Stimulated activated CD4-positive, alpha-beta T cell treated with anti-CD3 and anti-CD28 coated beads, Interleukin-4, amount 100 ng/mL, for 1 hour (primary cell): ENCODE data around the gene FLRT3.

Experiments used
- DNase-seq: peaks from one replicate; pipeline ENCODE4 v3.0.0-alpha.2; 2020

FLRT3 gene

GRCh38 chr20:14337400-14338171, at the start of gene FLRT3:
FLRT3 (minus strand) TSS chr20:14337612; CDS start chr20:14327506, 10,106 bp downstream.
- DNase-seq = no peak

DNA sequence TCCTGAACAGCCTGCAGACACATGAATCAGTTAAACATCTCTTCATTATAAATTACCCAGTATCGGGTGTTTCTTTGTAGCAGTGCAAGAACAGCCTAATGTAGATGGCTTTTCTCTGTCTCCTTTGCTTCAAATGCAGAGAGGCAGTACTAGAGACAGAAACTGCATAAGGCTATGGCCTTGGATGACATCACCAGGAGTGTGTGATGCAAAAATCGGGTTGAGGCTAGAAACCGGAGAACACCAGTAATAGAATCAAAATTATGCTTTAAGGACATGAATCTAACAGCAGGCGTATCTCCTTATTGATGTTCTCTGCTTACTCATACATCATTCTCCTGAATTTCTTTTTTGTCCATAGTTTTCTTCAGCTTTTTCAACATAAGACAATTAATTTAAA, 49.3 kb upstream of the FLRT3 start:
- DNase-seq = no peak

DNA sequence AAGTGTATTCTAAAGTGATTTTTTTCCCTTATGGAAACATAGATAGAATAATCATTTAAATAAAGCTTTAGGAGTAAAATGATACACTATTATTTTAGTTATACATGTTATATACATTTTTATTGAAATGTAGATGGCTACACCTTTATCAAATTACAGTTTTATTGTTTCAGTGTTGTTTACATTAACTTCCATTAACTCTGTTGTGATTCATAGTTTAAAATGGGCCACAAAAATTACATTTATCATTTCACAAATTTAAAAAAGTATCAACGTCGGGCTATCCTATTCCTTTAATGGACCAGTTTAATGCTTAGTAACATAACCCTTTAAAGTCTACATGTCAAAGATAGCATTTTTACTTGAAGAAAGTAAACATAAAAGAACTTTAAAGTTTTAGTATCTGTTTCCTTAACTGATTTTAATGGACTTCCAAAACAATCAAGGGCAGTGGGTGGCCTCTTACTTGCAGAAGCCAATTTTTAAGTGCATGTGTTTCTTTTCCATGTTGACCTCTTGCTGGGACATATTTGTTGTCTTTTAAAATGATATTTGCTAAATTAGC, 47.8 kb upstream of the FLRT3 start:
- DNase-seq = no peak

DNA sequence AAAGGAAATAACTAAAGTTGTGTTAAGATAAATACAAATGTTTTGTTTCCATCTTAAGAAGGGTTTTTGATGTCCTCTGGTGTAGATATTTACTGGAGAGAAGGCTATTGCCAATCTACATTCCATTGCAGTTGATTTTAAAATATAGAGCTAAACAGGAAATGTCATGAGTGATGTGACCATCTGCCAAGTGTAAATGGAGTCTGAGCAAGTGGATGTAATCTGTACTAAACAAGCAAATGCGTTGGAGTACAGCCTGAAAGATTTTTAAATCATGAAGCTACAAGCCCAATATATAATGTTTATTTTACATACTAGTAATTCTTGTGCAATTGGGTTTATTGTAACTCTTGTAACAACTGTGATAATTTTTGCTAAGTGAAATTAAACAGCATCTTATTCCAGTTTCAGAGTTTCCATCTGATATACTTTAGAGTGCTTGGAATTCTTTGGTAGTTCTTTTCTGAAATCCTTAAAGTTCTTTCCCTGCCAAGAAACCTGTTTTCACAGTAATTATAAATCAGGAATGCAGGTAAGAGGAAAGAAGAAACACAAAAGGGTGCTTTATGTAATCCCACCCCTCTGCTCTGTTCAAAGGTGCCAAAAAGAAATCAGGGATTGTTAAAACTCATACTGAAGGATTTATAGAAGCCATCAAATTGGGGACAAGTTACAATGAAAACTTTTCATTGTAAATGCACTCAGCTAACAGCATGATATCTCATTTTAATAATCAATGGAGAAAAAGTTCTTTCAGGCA, 47.2 kb upstream of the FLRT3 start:
- DNase-seq = no peak

DNA sequence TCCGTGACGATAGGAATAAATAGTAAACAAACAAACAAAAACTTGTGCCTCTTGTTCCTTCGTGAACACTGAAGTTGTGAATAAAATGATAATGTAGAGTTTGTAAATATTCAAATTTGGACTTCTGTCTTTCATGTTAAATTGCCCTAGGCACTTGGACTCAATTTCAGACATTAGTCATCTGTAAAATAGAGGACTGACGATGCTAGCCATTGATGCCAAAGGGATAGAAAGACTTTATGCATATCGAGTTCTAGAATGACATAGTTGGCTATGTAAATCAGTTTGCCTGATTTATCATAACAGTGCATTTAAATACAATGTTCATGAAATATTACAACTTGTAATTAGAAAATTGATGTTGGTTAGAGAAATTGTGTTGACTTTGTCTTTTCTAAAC, 45.9 kb upstream of the FLRT3 start:
- no peak for DNase-seq

- DNase-seq = no peak
Observed at GRCh38 chr20:14378326-14378725, 40.9 kb upstream of the FLRT3 start.

DNA sequence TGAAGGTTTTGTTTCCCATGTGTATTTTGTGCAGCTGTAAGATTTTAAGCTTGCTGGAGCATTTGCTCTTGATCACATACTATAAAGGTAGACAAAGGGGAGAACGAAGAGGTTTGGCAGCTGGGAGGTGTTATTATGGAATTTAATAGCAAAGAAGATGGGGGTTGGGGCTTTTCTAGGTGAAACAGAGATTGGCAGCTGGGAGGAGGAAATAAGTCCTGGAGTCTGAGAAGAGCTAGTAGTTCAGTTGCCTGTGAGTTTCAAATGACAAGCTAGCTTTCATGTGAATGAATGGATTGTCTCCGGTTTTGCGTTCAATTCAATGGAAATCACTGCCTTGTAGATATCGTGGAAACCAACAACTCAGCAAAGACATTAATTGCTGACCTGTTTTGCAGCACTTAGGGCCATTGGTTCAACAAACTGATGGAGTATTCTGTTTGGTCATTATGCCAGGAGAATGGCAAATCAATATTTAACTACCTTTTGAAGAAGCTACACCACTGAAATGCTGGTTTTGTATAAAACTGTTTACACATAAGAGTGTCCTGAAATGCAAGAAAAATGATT, 38.1 kb upstream of the FLRT3 start:
- no peak for DNase-seq

DNA sequence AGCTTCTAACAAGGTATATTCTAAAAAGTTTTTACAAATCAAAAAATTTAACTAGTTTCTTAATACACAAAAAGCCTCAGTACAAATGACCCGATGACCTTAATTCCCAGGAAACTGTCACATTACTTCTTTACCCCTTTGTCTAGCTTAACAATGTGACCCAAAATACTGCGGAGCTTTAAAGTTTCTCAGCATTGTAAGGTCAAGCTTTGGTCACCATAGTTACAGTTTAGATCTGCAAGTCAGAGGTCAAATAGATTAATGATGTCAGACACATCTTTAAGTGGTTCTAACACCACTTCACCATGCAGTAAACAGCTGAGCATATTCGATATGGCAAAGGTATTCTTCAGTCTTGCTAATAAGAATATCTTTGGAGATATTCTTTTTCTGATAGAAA, 36.8 kb upstream of the FLRT3 start:
- DNase-seq = no peak

GRCh38 chr20:14361509-14362345, 24.3 kb upstream of the FLRT3 start:
- DNase-seq = no peak

DNA sequence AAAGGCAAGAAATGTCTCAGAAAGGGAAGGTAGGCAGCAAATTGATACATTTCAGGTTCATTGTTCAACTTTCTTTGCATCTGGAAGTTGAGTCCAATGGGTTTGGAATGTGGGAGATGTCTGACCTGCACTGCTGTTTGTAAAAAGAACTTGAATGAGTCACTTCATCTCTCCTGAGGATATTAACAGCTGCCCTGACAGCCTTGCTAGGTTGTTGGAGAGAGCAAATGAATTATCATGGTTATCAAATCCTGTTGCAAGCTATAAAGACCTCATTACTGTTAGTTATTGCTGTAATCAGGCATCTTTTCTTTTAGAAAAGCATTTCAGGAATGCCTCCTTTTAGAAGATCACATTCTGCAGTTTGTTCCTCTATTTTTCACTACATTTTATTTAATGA, 23.0 kb upstream of the FLRT3 start:
- DNase-seq = no peak

GRCh38 chr20:14355791-14356190, 18.4 kb upstream of the FLRT3 start:
- no peak for DNase-seq

- no peak for DNase-seq
Observed at GRCh38 chr20:14344746-14345145, 7.3 kb upstream of the FLRT3 start.

- DNase-seq = no peak
Observed at GRCh38 chr20:14343491-14344065, 6.2 kb upstream of the FLRT3 start.

GRCh38 chr20:14342918-14343317, 5.5 kb upstream of the FLRT3 start:
- no peak for DNase-seq

- no peak for DNase-seq
Observed at GRCh38 chr20:14341801-14342200, 4.4 kb upstream of the FLRT3 start.

DNA sequence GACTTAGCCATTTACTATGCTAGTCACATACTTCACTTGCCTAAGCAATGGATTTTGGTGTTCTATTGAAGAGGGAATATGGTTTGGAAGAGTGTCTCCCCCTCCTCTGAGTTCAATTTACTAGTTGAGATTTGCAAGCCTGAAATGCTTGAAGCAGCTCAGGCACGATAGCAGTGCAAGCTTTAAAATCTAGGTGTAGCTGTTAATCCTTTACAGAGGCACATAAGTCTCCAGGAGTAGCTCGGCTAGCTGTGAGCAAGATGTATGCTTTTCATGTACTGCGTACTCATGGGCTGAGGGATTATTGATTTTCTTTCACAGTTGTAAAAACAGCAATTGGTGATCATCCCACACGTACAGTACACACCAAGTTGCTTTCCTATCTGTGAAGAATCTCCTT, 726 bp downstream of the FLRT3 start:
- no peak for DNase-seq

DNA sequence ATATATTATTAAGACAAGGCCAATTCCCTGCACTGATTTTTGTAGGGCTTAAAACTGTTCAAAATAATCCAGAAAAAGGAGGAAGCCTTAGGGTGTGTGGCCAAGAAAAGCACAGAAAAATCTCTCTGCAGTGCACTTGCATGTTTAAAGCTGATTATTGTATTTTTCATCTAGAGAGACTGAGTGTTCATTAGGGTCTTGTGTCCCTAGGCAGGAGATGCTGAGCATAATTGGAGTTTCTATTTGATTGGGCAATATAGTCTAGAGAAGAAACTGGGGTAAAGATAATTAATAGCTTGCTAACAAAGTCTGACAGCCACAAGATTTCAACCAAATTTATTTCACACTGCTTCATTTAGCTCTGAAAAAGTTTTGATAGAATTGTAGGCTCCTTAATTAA, 2.4 kb downstream of the FLRT3 start:
- no peak for DNase-seq

DNA sequence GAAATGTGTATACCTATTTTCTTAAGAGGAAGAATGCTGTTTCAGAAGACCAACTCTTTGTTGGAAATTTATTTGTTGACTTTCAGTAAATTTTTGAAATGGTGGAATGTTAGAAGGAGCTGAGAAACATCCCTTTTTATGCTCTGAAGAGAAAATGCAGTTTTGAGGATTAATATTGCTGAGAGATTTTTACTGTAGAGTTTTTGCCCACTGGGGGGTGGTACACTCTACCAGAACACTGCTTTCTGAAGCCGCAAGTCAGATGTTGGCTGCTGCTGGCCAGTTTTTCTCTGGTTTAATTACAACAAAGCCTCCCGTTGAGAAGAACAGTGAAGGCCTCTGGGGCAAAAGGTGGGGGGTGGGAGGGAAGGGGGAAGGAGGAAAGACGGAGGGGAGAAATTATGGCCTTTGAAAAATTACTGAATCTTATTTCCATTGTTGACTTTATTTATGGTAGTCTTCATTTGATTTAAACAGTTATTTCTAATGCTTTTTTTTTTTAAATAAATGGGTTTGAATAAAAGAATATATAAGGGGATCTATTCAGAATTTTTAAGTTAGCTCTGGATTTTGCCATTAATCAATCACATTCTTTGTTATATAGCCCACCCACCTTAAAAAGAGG, 3.0 kb downstream of the FLRT3 start:
- no peak for DNase-seq

GRCh38 chr20:14333721-14334120, 3.7 kb downstream of the FLRT3 start:
- no peak for DNase-seq

GRCh38 chr20:14332866-14333265, 4.5 kb downstream of the FLRT3 start:
- no peak for DNase-seq

DNA sequence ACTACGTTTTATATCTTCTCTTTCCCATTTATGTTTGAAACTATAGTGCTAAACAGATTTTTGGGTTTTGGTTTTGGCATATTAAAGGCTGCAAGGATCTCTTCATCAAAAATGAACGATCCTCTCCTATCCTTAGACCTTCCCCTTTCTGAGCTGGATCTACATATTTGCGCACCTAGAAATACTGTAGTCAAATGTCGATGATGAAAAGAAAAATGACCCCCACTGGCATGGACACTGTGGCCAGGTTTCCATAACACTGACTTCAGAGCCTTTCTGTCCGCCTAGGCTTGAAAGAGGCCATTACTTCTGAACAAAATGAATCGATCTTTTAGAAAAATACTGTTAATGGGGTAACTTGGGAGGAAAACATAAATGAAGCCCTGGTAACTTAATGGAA, 5.8 kb downstream of the FLRT3 start:
- no peak for DNase-seq

- DNase-seq = no peak
Observed at GRCh38 chr20:14319704-14320103, 17.7 kb downstream of the FLRT3 start.
